SK-N-SH (cell line): Measurements from ENCODE around the gene SKP2. TPM values are rescaled to one million over a fixed set of nuclear protein-coding genes. Genes with fewer than 3 reads are reported as not detected.
"Not testable (repeated sequence)": the region's sequence is repeated elsewhere in the genome, so short reads cannot be mapped to it uniquely, and the experiment has no call there.

Experiments used
- CTCF ChIA-PET: fragments of 300-600, 350-600 bp; formaldehyde crosslinking; extraction: SDS; loops from one replicate; lab custom pipeline; 2021; lab: Yijun Ruan, JAX
- POLR2A ChIA-PET: fragments of 350-600 bp; sonication (Branson Sonifier 250); formaldehyde crosslinking; extraction: SDS; loops from one replicate; lab custom pipeline; 2020; ENCODE audit warnings: antibody characterized with exemption, inconsistent platforms; lab: Yijun Ruan, JAX
- DNase-seq: peaks from one replicate; pipeline ENCODE4 v3.0.0; 2012
- H2AFZ ChIP-seq: fragments of 200-600 bp; sonication (generic); 2 replicates; pipeline ENCODE4 v1.8.1; 2016; ENCODE audit warnings: antibody characterized with exemption, mild to moderate bottlenecking, low read depth
- H3F3A ChIP-seq: fragments of 200-600 bp; sonication (generic); replicated peaks from 2 replicates; pipeline ENCODE3; 2016; ENCODE audit warnings: antibody characterized with exemption, mild to moderate bottlenecking; ENCODE audit not compliant: insufficient read depth
- H3K27ac ChIP-seq, 2 experiments: fragments of 200-500 bp in 1 of 2; fragments of 200-600 bp in 1 of 2; sonication (Bioruptor generic) in 1 of 2; sonication (generic), shearing (Covaris generic) in 1 of 2; 2 replicates each; pipeline versions ENCODE4 v1.5.1 to v1.6.1; 2014 to 2016; ENCODE audit warnings: low read depth in 2 of 2, inconsistent platforms in 1 of 2, low read length in 1 of 2, mild to moderate bottlenecking in 1 of 2, mixed read lengths in 1 of 2
- H3K27me3 ChIP-seq: fragments of 200-600 bp; sonication (generic), shearing (Covaris generic); 2 replicates; pipeline ENCODE4 v1.6.1; 2016; ENCODE audit warnings: mixed run types; ENCODE audit not compliant: insufficient read depth
- H3K36me3 ChIP-seq, 2 experiments: fragments of 200-500 bp in 1 of 2; fragments of 200-600 bp in 1 of 2; sonication (Bioruptor generic) in 1 of 2; sonication (generic) in 1 of 2; replicated peaks in 1 of 2; 2 replicates each; pipeline versions ENCODE3 to v1.5.1; 2014 to 2016; ENCODE audit warnings: low read length in 1 of 2, mild to moderate bottlenecking in 1 of 2; ENCODE audit not compliant: insufficient read depth in 2 of 2, control insufficient read depth in 1 of 2
- H3K4me1 ChIP-seq, 2 experiments: fragments of 200-500 bp in 1 of 2; fragments of 200-600 bp in 1 of 2; sonication (Bioruptor generic) in 1 of 2; sonication (generic), shearing (Covaris generic) in 1 of 2; 2 replicates each; pipeline versions ENCODE4 v1.5.1 to v1.6.1; 2014 to 2016; ENCODE audit warnings: low read depth in 1 of 2, low read length in 1 of 2, mixed run types in 1 of 2; ENCODE audit not compliant: insufficient read depth in 2 of 2, control insufficient read depth in 1 of 2
- H3K4me2 ChIP-seq: fragments of 200-600 bp; sonication (generic), shearing (Covaris generic); 2 replicates; pipeline ENCODE4 v1.6.1; 2017; ENCODE audit warnings: mixed run types
- H3K4me3 ChIP-seq, 2 experiments: fragments of 200-500 bp in 1 of 2; fragments of 200-600 bp in 1 of 2; sonication (Bioruptor generic) in 1 of 2; sonication (generic), shearing (Covaris generic) in 1 of 2; 2 replicates each; pipeline versions ENCODE4 v1.5.1 to v1.8.1; 2014 to 2016; ENCODE audit warnings: low read depth in 2 of 2, inconsistent platforms in 1 of 2, low read length in 1 of 2, mild to moderate bottlenecking in 1 of 2, mixed read lengths in 1 of 2, moderate library complexity in 1 of 2
- H3K79me2 ChIP-seq: fragments of 200-600 bp; sonication (generic); 2 replicates; pipeline ENCODE4 v1.8.1; 2017; ENCODE audit warnings: mild to moderate bottlenecking; ENCODE audit not compliant: insufficient read depth
- H3K9ac ChIP-seq: fragments of 200-600 bp; sonication (generic); 2 replicates; pipeline ENCODE4 v1.6.1; 2017; ENCODE audit warnings: mixed run types
- H3K9me2 ChIP-seq: fragments of 200-600 bp; sonication (generic); 2 replicates; pipeline ENCODE4 v1.6.1; 2017; ENCODE audit warnings: mixed run types
- H3K9me3 ChIP-seq: fragments of 200-600 bp; sonication (generic); 2 replicates; pipeline ENCODE4 v1.6.1; 2017; ENCODE audit warnings: mixed run types, mild to moderate bottlenecking, moderate library complexity
- H4K20me1 ChIP-seq: fragments of 200-600 bp; sonication (generic); 2 replicates; pipeline ENCODE4 v1.6.1; 2017; ENCODE audit warnings: mild to moderate bottlenecking, mixed run types; ENCODE audit not compliant: insufficient read depth
- ELF1 ChIP-seq: IDR thresholded peaks from 2 replicates; pipeline ENCODE4 v1.4.0; 2012
- FOXJ3 ChIP-seq: sonication (generic); formaldehyde crosslinking; IDR thresholded peaks from 2 replicates; pipeline ENCODE4 v1.5.1; 2020; ENCODE audit warnings: mild to moderate bottlenecking, missing genetic modification reagents
- FOXM1 ChIP-seq: IDR thresholded peaks from 2 replicates; pipeline ENCODE4 v1.4.0; 2012; ENCODE audit warnings: low read depth, mild to moderate bottlenecking
- GABPA ChIP-seq: IDR thresholded peaks from 2 replicates; pipeline ENCODE4 v1.4.0; 2012; ENCODE audit warnings: low read depth, mild to moderate bottlenecking
- MEF2A ChIP-seq: IDR thresholded peaks from 2 replicates; pipeline ENCODE4 v1.4.0; 2012; ENCODE audit warnings: low read depth, borderline replicate concordance
- MXI1 ChIP-seq: IDR thresholded peaks from 2 replicates; pipeline ENCODE4 v1.6.1; 2012; ENCODE audit warnings: mild to moderate bottlenecking, low read depth, low read length, improper control_type of control experiment
- NRF1 ChIP-seq: IDR thresholded peaks from 2 replicates; pipeline ENCODE4 v1.6.1; 2012; ENCODE audit warnings: low read depth, mild to moderate bottlenecking, low read length
- POLR2AphosphoS5 ChIP-seq: IDR thresholded peaks from 2 replicates; pipeline ENCODE4 v1.6.1; 2012; ENCODE audit warnings: low read depth, low read length
- RAD21 ChIP-seq: IDR thresholded peaks from 2 replicates; pipeline ENCODE4 v1.6.1; 2012; ENCODE audit warnings: mild to moderate bottlenecking, low read length
- RCOR1 ChIP-seq: fragments of 150-350 bp; IDR thresholded peaks from 2 replicates; pipeline ENCODE4 v1.6.1; 2017; ENCODE audit warnings: antibody characterized with exemption, low read length
- RFX5 ChIP-seq: IDR thresholded peaks from 2 replicates; pipeline ENCODE4 v1.6.1; 2012; ENCODE audit warnings: mild to moderate bottlenecking, improper control_type of control experiment, low read length
- SIN3A ChIP-seq: IDR thresholded peaks from 2 replicates; pipeline ENCODE4 v1.6.1; 2012; ENCODE audit warnings: low read depth, mild to moderate bottlenecking, low read length, moderate library complexity, borderline replicate concordance
- TAF1 ChIP-seq: IDR thresholded peaks from 2 replicates; pipeline ENCODE4 v1.6.1; 2012; ENCODE audit warnings: low read depth, mild to moderate bottlenecking, low read length, moderate library complexity, borderline replicate concordance
- TCF12 ChIP-seq: IDR thresholded peaks from 2 replicates; pipeline ENCODE4 v1.4.0; 2012
- WGBS: methylation state at CpG from one replicate; pipeline ENCODE4 v1.1.6; 2017; ENCODE audit warnings: low lambda C conversion rate; 5-methylcytosine and 5-hydroxymethylcytosine counted together
- polyA plus RNA-seq, 3 experiments: library from polyadenylated mRNA; depleted of rRNA; stranded (reverse); fragments of >200 nt; gene quantifications; 2 replicates each; pipeline ENCODE4 v1.2.3, GENCODE V29; 2012
- TF ChIP-seq, protein P1 (sequence below): IDR thresholded peaks from 2 replicates; pipeline ENCODE4 v1.4.0; 2012; ENCODE audit warnings: low read depth, borderline replicate concordance
- TF ChIP-seq, protein P2 (sequence below): IDR thresholded peaks from 2 replicates; pipeline ENCODE4; 2012
- TF ChIP-seq, protein P3 (sequence below): IDR thresholded peaks from 2 replicates; pipeline ENCODE4 v1.6.1; 2012; ENCODE audit warnings: mild to moderate bottlenecking, low read depth, low read length, moderate library complexity

Gene SKP2
- polyA plus RNA-seq, 1 of the 3 experiments (the other 2 are of a cell fraction) = 12.4 TPM

DNA sequence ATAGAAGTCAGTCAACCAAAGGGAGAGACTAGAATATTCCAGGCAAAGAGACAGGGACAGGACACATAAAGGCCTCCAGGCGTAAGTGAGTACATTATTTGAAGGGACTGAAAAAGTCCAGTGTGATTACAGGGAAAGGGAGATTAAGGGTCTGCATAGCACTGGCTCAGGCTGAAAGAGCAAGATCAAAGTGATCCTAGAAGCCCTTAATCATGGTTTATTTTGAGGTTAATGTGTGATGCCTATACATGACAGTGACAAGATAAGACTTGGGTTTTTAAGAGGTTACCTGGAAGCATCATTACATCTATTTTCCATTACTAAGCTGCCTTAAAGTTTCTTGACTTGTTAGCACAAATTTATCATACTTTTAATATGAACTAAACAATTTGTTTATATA, 26.0 kb upstream of the SKP2 start:
- Histone ChIP-seq H4K20me1 (no peaks in the 10 kb centered on the region), H3K9ac (no peak overlapping the region; the same call in 1 of the 2 replicates), H3K79me2 (no peaks in the 10 kb centered on the region), H3F3A (no peaks in the 10 kb centered on the region), H3K9me2 (no peaks in the 10 kb centered on the region), H3K27me3 (no peaks in the 10 kb centered on the region), H3K4me2 (no peak overlapping the region), H3K27ac (no peak overlapping the region), H2AFZ (no peak overlapping the region), H3K36me3 (peaks cover 14 to 20% of the 10 kb centered on the region in 2 experiments), H3K4me3 (no peak overlapping the region), H3K9me3 (no peaks in the 10 kb centered on the region), H3K4me1 (no peaks in the 10 kb centered on the region)
- ChIA-PET CTCF (interaction anchor here (1.1 to 2.3 kb wide), 4 partner anchors 9 to 47 kb away, joined by 3 to 7 read pairs (median 4); partner anchors contain the start of genes LMBRD2 and SKP2), POLR2A (no interaction called here)
- TF ChIP-seq TCF12 (no peak), SIN3A (no peak), MEF2A (no peak), GABPA (no peak), FOXM1 (no peak), ELF1 (no peak), POLR2AphosphoS5 (no peak), RAD21 (no peak), TAF1 (no peak)
- DNase-seq = no peak
- 100% methylated on average over 1 of the region's 1 CpG for WGBS

DNA sequence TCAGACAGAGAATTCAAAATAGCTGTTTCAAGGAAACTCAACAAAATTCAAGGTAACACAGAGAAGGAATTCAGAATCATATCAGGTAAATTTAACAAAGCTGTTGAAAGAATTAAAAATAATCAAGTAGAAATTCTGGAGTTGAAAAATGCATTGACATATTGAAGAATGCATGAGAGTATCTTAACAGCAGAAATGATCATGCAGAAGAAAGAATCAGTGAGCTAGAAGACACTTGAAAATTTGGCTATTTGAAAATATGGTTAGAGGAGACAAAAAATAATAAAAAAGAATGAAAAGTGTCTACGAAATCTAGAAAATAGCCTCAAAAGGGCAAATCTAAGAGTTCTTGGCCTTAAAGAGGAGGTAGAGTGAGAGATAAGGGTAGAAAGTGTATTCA, 23.1 kb upstream of the SKP2 start:
- POLR2A ChIA-PET = no interaction called here
- no peaks in the 10 kb centered on the region for H3F3A ChIP-seq
- no peak for TF ChIP-seq RFX5
- TF ChIP-seq, protein P1, sequence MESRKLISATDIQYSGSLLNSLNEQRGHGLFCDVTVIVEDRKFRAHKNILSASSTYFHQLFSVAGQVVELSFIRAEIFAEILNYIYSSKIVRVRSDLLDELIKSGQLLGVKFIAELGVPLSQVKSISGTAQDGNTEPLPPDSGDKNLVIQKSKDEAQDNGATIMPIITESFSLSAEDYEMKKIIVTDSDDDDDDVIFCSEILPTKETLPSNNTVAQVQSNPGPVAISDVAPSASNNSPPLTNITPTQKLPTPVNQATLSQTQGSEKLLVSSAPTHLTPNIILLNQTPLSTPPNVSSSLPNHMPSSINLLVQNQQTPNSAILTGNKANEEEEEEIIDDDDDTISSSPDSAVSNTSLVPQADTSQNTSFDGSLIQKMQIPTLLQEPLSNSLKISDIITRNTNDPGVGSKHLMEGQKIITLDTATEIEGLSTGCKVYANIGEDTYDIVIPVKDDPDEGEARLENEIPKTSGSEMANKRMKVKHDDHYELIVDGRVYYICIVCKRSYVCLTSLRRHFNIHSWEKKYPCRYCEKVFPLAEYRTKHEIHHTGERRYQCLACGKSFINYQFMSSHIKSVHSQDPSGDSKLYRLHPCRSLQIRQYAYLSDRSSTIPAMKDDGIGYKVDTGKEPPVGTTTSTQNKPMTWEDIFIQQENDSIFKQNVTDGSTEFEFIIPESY = no peak
- TF ChIP-seq RCOR1 = no peak
- TF ChIP-seq, protein P2, sequence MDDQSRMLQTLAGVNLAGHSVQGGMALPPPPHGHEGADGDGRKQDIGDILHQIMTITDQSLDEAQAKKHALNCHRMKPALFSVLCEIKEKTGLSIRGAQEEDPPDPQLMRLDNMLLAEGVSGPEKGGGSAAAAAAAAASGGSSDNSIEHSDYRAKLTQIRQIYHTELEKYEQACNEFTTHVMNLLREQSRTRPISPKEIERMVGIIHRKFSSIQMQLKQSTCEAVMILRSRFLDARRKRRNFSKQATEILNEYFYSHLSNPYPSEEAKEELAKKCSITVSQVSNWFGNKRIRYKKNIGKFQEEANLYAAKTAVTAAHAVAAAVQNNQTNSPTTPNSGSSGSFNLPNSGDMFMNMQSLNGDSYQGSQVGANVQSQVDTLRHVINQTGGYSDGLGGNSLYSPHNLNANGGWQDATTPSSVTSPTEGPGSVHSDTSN = no peak
- no peak for TF ChIP-seq FOXM1
- TF ChIP-seq, protein P3, sequence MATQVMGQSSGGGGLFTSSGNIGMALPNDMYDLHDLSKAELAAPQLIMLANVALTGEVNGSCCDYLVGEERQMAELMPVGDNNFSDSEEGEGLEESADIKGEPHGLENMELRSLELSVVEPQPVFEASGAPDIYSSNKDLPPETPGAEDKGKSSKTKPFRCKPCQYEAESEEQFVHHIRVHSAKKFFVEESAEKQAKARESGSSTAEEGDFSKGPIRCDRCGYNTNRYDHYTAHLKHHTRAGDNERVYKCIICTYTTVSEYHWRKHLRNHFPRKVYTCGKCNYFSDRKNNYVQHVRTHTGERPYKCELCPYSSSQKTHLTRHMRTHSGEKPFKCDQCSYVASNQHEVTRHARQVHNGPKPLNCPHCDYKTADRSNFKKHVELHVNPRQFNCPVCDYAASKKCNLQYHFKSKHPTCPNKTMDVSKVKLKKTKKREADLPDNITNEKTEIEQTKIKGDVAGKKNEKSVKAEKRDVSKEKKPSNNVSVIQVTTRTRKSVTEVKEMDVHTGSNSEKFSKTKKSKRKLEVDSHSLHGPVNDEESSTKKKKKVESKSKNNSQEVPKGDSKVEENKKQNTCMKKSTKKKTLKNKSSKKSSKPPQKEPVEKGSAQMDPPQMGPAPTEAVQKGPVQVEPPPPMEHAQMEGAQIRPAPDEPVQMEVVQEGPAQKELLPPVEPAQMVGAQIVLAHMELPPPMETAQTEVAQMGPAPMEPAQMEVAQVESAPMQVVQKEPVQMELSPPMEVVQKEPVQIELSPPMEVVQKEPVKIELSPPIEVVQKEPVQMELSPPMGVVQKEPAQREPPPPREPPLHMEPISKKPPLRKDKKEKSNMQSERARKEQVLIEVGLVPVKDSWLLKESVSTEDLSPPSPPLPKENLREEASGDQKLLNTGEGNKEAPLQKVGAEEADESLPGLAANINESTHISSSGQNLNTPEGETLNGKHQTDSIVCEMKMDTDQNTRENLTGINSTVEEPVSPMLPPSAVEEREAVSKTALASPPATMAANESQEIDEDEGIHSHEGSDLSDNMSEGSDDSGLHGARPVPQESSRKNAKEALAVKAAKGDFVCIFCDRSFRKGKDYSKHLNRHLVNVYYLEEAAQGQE = no peak
- TF ChIP-seq MXI1 = no peak
- TF ChIP-seq FOXJ3 = no peak
- TF ChIP-seq NRF1 = no peak
- TF ChIP-seq GABPA = no peak
- TF ChIP-seq TAF1 = no peak
- no peak for TF ChIP-seq POLR2AphosphoS5
- H3K9ac ChIP-seq = no peak overlapping the region
- H2AFZ ChIP-seq = no peak overlapping the region
- no peaks in the 10 kb centered on the region for H3K27me3 ChIP-seq
- H3K36me3 ChIP-seq = peaks cover 4 to 9% of the 10 kb centered on the region in 2 experiments
- H4K20me1 ChIP-seq = no peaks in the 10 kb centered on the region
- CTCF ChIA-PET = interaction anchor here (0.8 to 1.3 kb wide), 4 partner anchors 12 to 50 kb away, joined by 3 to 5 read pairs (median 4); partner anchors contain the start of genes LMBRD2 and SKP2
- H3K9me2 ChIP-seq = 0 out of 2 replicates have a peak, but pooled peaks cover 4% of the 10 kb centered on the region
- no peaks in the 10 kb centered on the region for H3K4me1 ChIP-seq
- 89% methylated on average over 1 of the region's 1 CpG for WGBS
- H3K79me2 ChIP-seq = no peaks in the 10 kb centered on the region
- no peak for DNase-seq
- H3K9me3 ChIP-seq = no peaks in the 10 kb centered on the region
- no peak overlapping the region for H3K27ac ChIP-seq
- no peak overlapping the region for H3K4me3 ChIP-seq
- no peak overlapping the region for H3K4me2 ChIP-seq

DNA sequence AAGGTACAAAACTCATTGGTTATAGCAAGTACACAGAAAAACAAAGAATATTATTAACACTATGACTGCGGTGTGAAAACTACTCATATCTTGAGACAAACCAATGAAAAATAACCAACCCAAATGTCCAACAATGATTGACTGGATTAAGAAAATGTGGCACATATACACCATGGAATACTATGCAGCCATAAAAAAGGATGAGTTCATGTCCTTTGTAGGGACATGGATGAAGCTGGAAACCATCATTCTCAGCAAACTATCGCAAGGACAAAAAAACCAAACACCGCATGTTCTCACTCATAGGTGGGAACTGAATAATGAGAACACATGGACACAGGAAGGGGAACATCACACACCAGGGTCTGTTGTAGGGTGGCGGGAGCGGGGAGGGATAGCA, 22.2 kb upstream of the SKP2 start:
- WGBS = 97% methylated on average over 5 of the region's 5 CpGs
- POLR2A ChIA-PET = not testable (repeated sequence)

More for the DNA sequence above, 22.2 kb upstream of the SKP2 start:
- not testable (repeated sequence) for H3K4me3 ChIP-seq, H3K27me3 ChIP-seq, H3K9ac ChIP-seq, H3K27ac ChIP-seq, H3K4me2 ChIP-seq, H3K9me2 ChIP-seq, H3F3A ChIP-seq, H3K79me2 ChIP-seq, H3K4me1 ChIP-seq, H4K20me1 ChIP-seq, H3K9me3 ChIP-seq, H3K36me3 ChIP-seq, H2AFZ ChIP-seq, DNase-seq
- CTCF ChIA-PET = interaction anchor here (0.8 to 1.3 kb wide), 3 partner anchors 22 to 51 kb away, joined by 3 to 5 read pairs (median 4); partner anchors contain the start of genes LMBRD2 and SKP2
